GM10266 (cell line): ENCODE measurements around the gene DSCAML1.

Experiments used
- DNase-seq: peaks from one replicate; pipeline ENCODE4 v3.0.0; 2012; ENCODE audit errors: extremely low spot score
- CTCF ChIP-seq: IDR thresholded peaks from 2 replicates; pipeline ENCODE4 v1.5.1; 2012; ENCODE audit warnings: mild to moderate bottlenecking, low read depth; ENCODE audit not compliant: control insufficient read depth, insufficient read depth; ENCODE audit errors: missing control alignments

DSCAML1 gene

GRCh38 chr11:117549417-117549816 is 247.6 kb downstream of the DSCAML1 start:
- DNase-seq: no peak

GRCh38 chr11:117548876-117549275 is 248.1 kb downstream of the DSCAML1 start:
- no peak for TF ChIP-seq CTCF
- no peak for DNase-seq

More at GRCh38 chr11:117549417-117549816, 247.6 kb downstream of the DSCAML1 start:
- no peak for TF ChIP-seq CTCF

- no peak for DNase-seq
- no peak for TF ChIP-seq CTCF
Observed at GRCh38 chr11:117547946-117548345, 249.1 kb downstream of the DSCAML1 start.

GRCh38 chr11:117547195-117547850 is 249.7 kb downstream of the DSCAML1 start:
- no peak for TF ChIP-seq CTCF
- no peak for DNase-seq

- DNase-seq: no peak
Observed at GRCh38 chr11:117546431-117547194, 250.4 kb downstream of the DSCAML1 start.

GRCh38 chr11:117545706-117546105 is 251.3 kb downstream of the DSCAML1 start:
- DNase-seq: no peak
- TF ChIP-seq CTCF: no peak

More at GRCh38 chr11:117546431-117547194, 250.4 kb downstream of the DSCAML1 start:
- TF ChIP-seq CTCF: no peak
